Measurements from ENCODE around the gene TMPRSS11D.

GRCh38 chr4:67874986-67875385 is 8.8 kb downstream of the TMPRSS11D start:
- TF ChIP-seq, protein P1, sequence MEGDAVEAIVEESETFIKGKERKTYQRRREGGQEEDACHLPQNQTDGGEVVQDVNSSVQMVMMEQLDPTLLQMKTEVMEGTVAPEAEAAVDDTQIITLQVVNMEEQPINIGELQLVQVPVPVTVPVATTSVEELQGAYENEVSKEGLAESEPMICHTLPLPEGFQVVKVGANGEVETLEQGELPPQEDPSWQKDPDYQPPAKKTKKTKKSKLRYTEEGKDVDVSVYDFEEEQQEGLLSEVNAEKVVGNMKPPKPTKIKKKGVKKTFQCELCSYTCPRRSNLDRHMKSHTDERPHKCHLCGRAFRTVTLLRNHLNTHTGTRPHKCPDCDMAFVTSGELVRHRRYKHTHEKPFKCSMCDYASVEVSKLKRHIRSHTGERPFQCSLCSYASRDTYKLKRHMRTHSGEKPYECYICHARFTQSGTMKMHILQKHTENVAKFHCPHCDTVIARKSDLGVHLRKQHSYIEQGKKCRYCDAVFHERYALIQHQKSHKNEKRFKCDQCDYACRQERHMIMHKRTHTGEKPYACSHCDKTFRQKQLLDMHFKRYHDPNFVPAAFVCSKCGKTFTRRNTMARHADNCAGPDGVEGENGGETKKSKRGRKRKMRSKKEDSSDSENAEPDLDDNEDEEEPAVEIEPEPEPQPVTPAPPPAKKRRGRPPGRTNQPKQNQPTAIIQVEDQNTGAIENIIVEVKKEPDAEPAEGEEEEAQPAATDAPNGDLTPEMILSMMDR (tag by site-specific recombination; IDR thresholded peaks at IDR 0.05) = no peak
- no peak for TF ChIP-seq ZNF169 (tag by site-specific recombination; IDR thresholded peaks at IDR 0.05)
- no peak for TF ChIP-seq ZNF274 (IDR thresholded peaks at IDR 0.05; ENCODE audit: low read length)
- TF ChIP-seq ZNF274 (tag by site-specific recombination; IDR thresholded peaks at IDR 0.05; ENCODE audit: borderline replicate concordance) = no peak
- no peak for TF ChIP-seq ZNF514 (tag by site-specific recombination; IDR thresholded peaks at IDR 0.05)
- no peak for TF ChIP-seq ZNF292 (tag by site-specific recombination; IDR thresholded peaks at IDR 0.05; ENCODE audit: borderline replicate concordance, low read depth)
- no peak for TF ChIP-seq ZNF133 (tag by site-specific recombination; IDR thresholded peaks at IDR 0.05)
- TF ChIP-seq REST (tag by site-specific recombination; IDR thresholded peaks at IDR 0.05) = no peak
- no peak for TF ChIP-seq YY1 (tag by site-specific recombination; IDR thresholded peaks at IDR 0.05)
- no peak for TF ChIP-seq ZBTB44 (tag by site-specific recombination; IDR thresholded peaks at IDR 0.05)

Data from HEK293 (cell line).